ENCODE measurements around the gene SOX13. TPM values are rescaled to one million over a fixed set of nuclear protein-coding genes. Genes with fewer than 3 reads are reported as not detected.

SOX13 gene
- total and polyA plus RNA-seq, 3 donors from 2014 or later: 17.8 to 33.4 (median 29.1) TPM

DNA sequence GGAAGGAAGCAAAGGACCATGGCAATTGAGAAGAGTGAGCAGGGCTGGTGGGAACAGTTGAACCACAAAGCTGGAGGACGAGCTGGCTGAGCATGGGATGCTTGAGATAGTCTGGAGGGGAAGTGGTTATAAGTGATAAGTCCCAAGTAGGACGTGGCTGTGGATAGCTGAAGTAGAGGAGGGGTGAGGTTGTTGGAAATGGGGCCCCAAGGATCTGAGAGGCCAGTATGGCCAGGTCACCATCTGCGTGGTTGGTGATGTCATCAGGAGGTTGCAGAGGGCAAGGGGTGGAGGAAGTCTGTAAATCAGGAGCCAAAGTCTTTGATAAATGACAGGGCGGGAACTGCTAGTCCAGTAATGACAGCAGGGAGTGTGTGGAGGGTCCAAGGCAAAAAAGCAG lies 104.2 kb downstream of the SOX13 start:
- Histone ChIP-seq H3K9me3 (no peaks in the 10 kb centered on the region), H3K4me3 (no peak overlapping the region), H3K4me1 (no peaks in the 10 kb centered on the region), H3K27me3 (no peaks in the 10 kb centered on the region), H3K36me3 (ENCODE audit: low read depth, missing control alignments) (no peaks in the 10 kb centered on the region), H3K27ac (no peak overlapping the region)
- intact Hi-C loops (cut with DNase I; ENCODE audit: low total_unique reads): no loop called here
- TF ChIP-seq POLR2A (IDR thresholded peaks at IDR 0.05) (no peak), CTCF (IDR thresholded peaks at IDR 0.05) (no peak)
- DNase-seq: no peak
- WGBS, 2 donors: 65 to 66% methylated on average over 4 of the region's 4 CpGs

Other genes with a start within 250 kb of the SOX13 start
- gene SNRPE, start 211.5 kb upstream of the SOX13 start, total RNA-seq: 10 to 100 TPM; 41.9 to 49.5 TPM
- gene SNRPE, start 211.5 kb upstream of the SOX13 start, polyA plus RNA-seq (ENCODE audit: insufficient read depth, low read depth, low replicate concordance): 115 TPM
- 100 to 1,000 TPM; 116 to 227 TPM for gene ETNK2, start 78.9 kb downstream of the SOX13 start, total RNA-seq
- gene ETNK2, start 78.9 kb downstream of the SOX13 start, polyA plus RNA-seq (ENCODE audit: insufficient read depth, low read depth, low replicate concordance): 187 TPM
- not detected for gene REN, start 93.2 kb downstream of the SOX13 start, total RNA-seq
- 2.2 TPM for gene REN, start 93.2 kb downstream of the SOX13 start, polyA plus RNA-seq (ENCODE audit: insufficient read depth, low read depth, low replicate concordance)
- gene KISS1, start 123.4 kb downstream of the SOX13 start, total RNA-seq: 1 to 10 TPM; 1.8 to 3.5 TPM
- gene KISS1, start 123.4 kb downstream of the SOX13 start, polyA plus RNA-seq (ENCODE audit: insufficient read depth, low read depth, low replicate concordance): 3.7 TPM
- 1 to 10 TPM; 1.5 to 2.2 TPM for gene GOLT1A, start 140.9 kb downstream of the SOX13 start, total RNA-seq
- 6.8 TPM for gene GOLT1A, start 140.9 kb downstream of the SOX13 start, polyA plus RNA-seq (ENCODE audit: insufficient read depth, low read depth, low replicate concordance)